Trophoblast cell (in vitro differentiated cells and primary cell): ENCODE measurements around the gene ATP9B.
A peak's percentile ranks its signal among the peaks of the same experiment; 100 is the strongest.

ENCODE experiments used
- DNase-seq, 2 donors: peaks; one replicate each; pipeline ENCODE4 v3.0.0-alpha.2; 2016
- H2AFZ ChIP-seq: 2 replicates; pipeline ENCODE4 v1.6.1; 2013; ENCODE audit warnings: low read length, moderate library complexity, mild to moderate bottlenecking; ENCODE audit not compliant: insufficient read depth, poor library complexity
- H2AK5ac ChIP-seq: 2 replicates; pipeline ENCODE4 v1.6.1; 2013; ENCODE audit warnings: mild to moderate bottlenecking, low read length
- H2BK120ac ChIP-seq: 2 replicates; pipeline ENCODE4 v1.6.1; 2013; ENCODE audit warnings: low read length, mild to moderate bottlenecking, moderate library complexity; ENCODE audit not compliant: insufficient read depth, poor library complexity
- H2BK12ac ChIP-seq: 2 replicates; pipeline ENCODE4 v1.6.1; 2013; ENCODE audit warnings: mild to moderate bottlenecking, low read length, moderate library complexity
- H2BK5ac ChIP-seq: 2 replicates; pipeline ENCODE4 v1.6.1; 2013; ENCODE audit warnings: low read length, low read depth, moderate library complexity, mild to moderate bottlenecking; ENCODE audit not compliant: poor library complexity
- H3K14ac ChIP-seq: 2 replicates; pipeline ENCODE4 v1.6.1; 2013; ENCODE audit warnings: mild to moderate bottlenecking, low read length
- H3K18ac ChIP-seq: 2 replicates; pipeline ENCODE4 v1.6.1; 2013; ENCODE audit warnings: mild to moderate bottlenecking, low read length
- H3K23ac ChIP-seq: 2 replicates; pipeline ENCODE4 v1.6.1; 2013; ENCODE audit warnings: low read length
- H3K27ac ChIP-seq: 2 replicates; pipeline ENCODE4 v1.5.1; 2013; ENCODE audit warnings: low read depth, mild to moderate bottlenecking, inconsistent platforms, low read length, moderate library complexity
- H3K27me3 ChIP-seq: 2 replicates; pipeline ENCODE4 v1.6.1; 2013; ENCODE audit warnings: inconsistent platforms, mild to moderate bottlenecking, low read length, moderate library complexity; ENCODE audit not compliant: insufficient read depth
- H3K36me3 ChIP-seq, 2 experiments: 1 replicate in 1 of 2; 2 replicates in 1 of 2; pipeline ENCODE4 v1.6.1; 2013; ENCODE audit warnings: low read length in 2 of 2, mild to moderate bottlenecking in 2 of 2, moderate library complexity in 1 of 2; ENCODE audit not compliant: insufficient read depth in 2 of 2, control insufficient read depth in 1 of 2
- H3K4ac ChIP-seq: 2 replicates; pipeline ENCODE4 v1.6.1; 2013; ENCODE audit warnings: low read depth, mild to moderate bottlenecking, low read length, moderate library complexity
- H3K4me1 ChIP-seq, 2 experiments: 1 replicate in 1 of 2; 2 replicates in 1 of 2; pipeline ENCODE4 v1.6.1; 2013; ENCODE audit warnings: low read length in 2 of 2, mild to moderate bottlenecking in 2 of 2, moderate library complexity in 1 of 2; ENCODE audit not compliant: insufficient read depth in 2 of 2, control insufficient read depth in 1 of 2
- H3K4me2 ChIP-seq: 2 replicates; pipeline ENCODE4 v1.6.1; 2013; ENCODE audit warnings: inconsistent platforms, mild to moderate bottlenecking, low read length, moderate library complexity
- H3K4me3 ChIP-seq: 2 replicates; pipeline ENCODE4 v1.5.1; 2013; ENCODE audit warnings: mild to moderate bottlenecking, low read depth, low read length, inconsistent platforms
- H3K79me1 ChIP-seq: one replicate; pipeline ENCODE4 v1.6.1; 2013; ENCODE audit warnings: low read length
- H3K79me2 ChIP-seq: 2 replicates; pipeline ENCODE4 v1.6.1; 2013; ENCODE audit warnings: low read length, mild to moderate bottlenecking; ENCODE audit not compliant: control insufficient read depth, insufficient read depth, poor library complexity
- H3K9ac ChIP-seq: 2 replicates; pipeline ENCODE4 v1.6.1; 2013; ENCODE audit warnings: mild to moderate bottlenecking, low read length
- H3K9me3 ChIP-seq: 2 replicates; pipeline ENCODE4 v1.6.1; 2013; ENCODE audit warnings: low read depth, mild to moderate bottlenecking, control low read depth, inconsistent platforms, low read length; ENCODE audit not compliant: insufficient read depth
- H4K12ac ChIP-seq: 2 replicates; pipeline ENCODE4 v1.6.1; 2013; ENCODE audit warnings: low read depth, mild to moderate bottlenecking, low read length, moderate library complexity
- H4K8ac ChIP-seq: 2 replicates; pipeline ENCODE4 v1.6.1; 2013; ENCODE audit warnings: low read depth, mild to moderate bottlenecking, low read length, moderate library complexity
- H4K91ac ChIP-seq: one replicate; pipeline ENCODE4 v1.6.1; 2013; ENCODE audit warnings: low read depth, mild to moderate bottlenecking, low read length, moderate library complexity
- WGBS: extraction: QIAGEN DNeasy Blood & Tissue Kit; methylation state at CpG from one replicate; pipeline ENCODE4 v1.1.7; 2013; ENCODE audit warnings: missing lambda C conversion rate; ENCODE audit not compliant: insufficient read length, insufficient coverage; ENCODE audit errors: extremely low coverage; 5-methylcytosine and 5-hydroxymethylcytosine counted together

Gene ATP9B

GRCh38 chr18:79426376-79427300 is 357.4 kb downstream of the ATP9B start:
- WGBS: no CpG with 5 or more reads among the region's 37 CpGs
- Histone ChIP-seq H3K9ac (no peak overlapping the region), H3K9me3 (no peaks in the 10 kb centered on the region), H2BK12ac (no peak overlapping the region), H3K18ac (no peak overlapping the region), H3K79me1 (no peaks in the 10 kb centered on the region), H3K36me3 (no peaks in the 10 kb centered on the region), H4K12ac (no peak overlapping the region), H3K79me2 (no peaks in the 10 kb centered on the region), H4K91ac (no peak overlapping the region), H3K4me1 (no peaks in the 10 kb centered on the region), H4K8ac (no peak overlapping the region), H2AK5ac (no peak overlapping the region), H3K4ac (no peak overlapping the region), H3K27ac (no peak overlapping the region), H3K27me3 (no peaks in the 10 kb centered on the region), H3K4me3 (no peak overlapping the region), H3K14ac (peak overlapping the region; percentile 17), H3K4me2 (no peak overlapping the region), H2AFZ (no peak overlapping the region), H3K23ac (no peak overlapping the region), H2BK5ac (no peak overlapping the region), H2BK120ac (no peak overlapping the region)
- DNase-seq: no peak

- WGBS: no CpG with 5 or more reads among the region's 29 CpGs
- no peaks in the 10 kb centered on the region for H3K27me3 ChIP-seq
Measured at GRCh38 chr18:79427368-79428225, 358.4 kb downstream of the ATP9B start.

More at GRCh38 chr18:79427368-79428225, 358.4 kb downstream of the ATP9B start:
- no peak overlapping the region for H3K4ac ChIP-seq
- H3K4me1 ChIP-seq: no peaks in the 10 kb centered on the region
- H2BK5ac ChIP-seq: no peak overlapping the region
- H2AFZ ChIP-seq: no peak overlapping the region
- no peak overlapping the region for H3K23ac ChIP-seq
- H3K18ac ChIP-seq: no peak overlapping the region
- no peak overlapping the region for H2BK12ac ChIP-seq
- H3K79me2 ChIP-seq: no peaks in the 10 kb centered on the region
- H4K8ac ChIP-seq: no peak overlapping the region
- no peak overlapping the region for H3K4me2 ChIP-seq
- no peaks in the 10 kb centered on the region for H3K79me1 ChIP-seq
- no peak overlapping the region for H3K9ac ChIP-seq
- H2BK120ac ChIP-seq: no peak overlapping the region
- no peak overlapping the region for H4K12ac ChIP-seq
- H3K9me3 ChIP-seq: no peaks in the 10 kb centered on the region
- DNase-seq: no peak
- no peak overlapping the region for H2AK5ac ChIP-seq
- no peak overlapping the region for H3K4me3 ChIP-seq
- no peak overlapping the region for H3K14ac ChIP-seq
- H3K36me3 ChIP-seq: no peaks in the 10 kb centered on the region
- no peak overlapping the region for H4K91ac ChIP-seq
- no peak overlapping the region for H3K27ac ChIP-seq
